GM21825 (cell line): Measurements from ENCODE around the gene ADAM11.
A peak's percentile ranks its signal among the peaks of the same experiment; 100 is the strongest.
"Not testable (repeated sequence)": the region's sequence is repeated elsewhere in the genome, so short reads cannot be mapped to it uniquely, and the experiment has no call there.

Experiments
- ATAC-seq: cut with Tn5 transposase; IDR thresholded peaks from one replicate; pipeline ENCODE4 v1.9.1; 2021; ENCODE audit warnings: mild to moderate bottlenecking, moderate library complexity; ENCODE audit not compliant: unreplicated experiment

Gene ADAM11

GRCh38 chr17:44758414-44759085 is at the start of gene ADAM11:
ADAM11 (plus strand) TSS chr17:44758988; CDS start chr17:44759200, 212 bp downstream.
- no peak for ATAC-seq

DNA sequence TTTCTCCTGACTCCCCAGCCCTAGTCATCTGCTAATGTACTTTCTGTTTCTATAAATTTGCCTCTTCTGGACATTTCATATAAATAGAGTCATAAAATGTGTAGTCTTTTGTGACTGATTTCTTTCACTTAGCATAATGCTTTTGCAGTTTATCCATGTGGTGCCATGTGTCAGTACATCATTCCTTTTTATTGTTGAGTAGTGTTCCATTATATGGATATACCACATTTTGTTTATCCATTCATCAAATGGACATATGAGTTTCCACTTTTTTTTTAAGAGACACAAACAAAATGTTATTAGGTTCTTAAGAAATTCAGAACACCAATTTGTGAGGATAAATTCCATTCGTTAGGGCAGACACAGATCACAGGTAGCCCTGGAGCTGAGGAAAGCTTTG is 39.3 kb upstream of the ADAM11 start:
- no peak for ATAC-seq

DNA sequence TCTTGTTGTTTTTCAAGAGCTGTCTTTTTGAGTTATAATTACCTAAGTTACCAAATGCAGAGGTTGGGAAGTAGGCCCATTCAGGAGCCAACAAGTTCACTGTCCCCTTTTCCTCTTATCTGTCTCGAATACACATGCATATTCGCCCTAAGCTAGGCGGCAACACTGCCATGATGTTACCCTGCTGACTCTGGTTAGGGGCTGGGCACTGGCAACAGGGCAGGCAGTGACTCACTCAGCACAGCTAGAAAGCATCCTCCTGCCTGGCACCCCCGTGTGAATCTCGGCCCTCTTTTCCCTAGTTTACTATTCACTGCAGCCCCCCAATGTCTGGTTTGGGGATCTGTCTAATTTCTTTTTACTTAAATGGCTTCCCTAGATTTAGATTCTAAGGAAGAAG is 36.5 kb upstream of the ADAM11 start:
- no peak for ATAC-seq

GRCh38 chr17:44726121-44726520 is 32.7 kb upstream of the ADAM11 start:
- not testable (repeated sequence) for ATAC-seq

DNA sequence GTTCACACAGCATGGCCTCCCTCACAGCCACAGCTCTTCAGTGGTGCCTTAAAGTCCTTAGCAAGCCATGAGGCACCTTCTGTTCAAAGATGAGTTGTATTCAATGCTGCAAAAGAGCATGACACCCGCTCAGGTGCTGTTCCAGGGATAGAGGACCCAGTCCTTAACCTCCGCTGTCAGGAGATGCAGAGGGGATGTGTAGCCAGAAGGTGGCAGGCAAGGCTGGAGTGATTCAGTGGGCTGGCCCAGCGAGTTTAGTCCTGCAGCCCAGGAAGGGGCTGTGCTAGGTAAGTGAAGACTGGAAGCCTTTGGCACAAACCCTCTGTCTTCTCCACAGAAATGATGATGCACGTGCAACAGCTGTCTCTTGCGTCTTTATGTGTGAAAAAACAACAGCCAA is 25.0 kb upstream of the ADAM11 start:
- no peak for ATAC-seq

- ATAC-seq = no peak
These were observed 24.5 kb upstream of the ADAM11 start for GRCh38 chr17:44734272-44734671.

DNA sequence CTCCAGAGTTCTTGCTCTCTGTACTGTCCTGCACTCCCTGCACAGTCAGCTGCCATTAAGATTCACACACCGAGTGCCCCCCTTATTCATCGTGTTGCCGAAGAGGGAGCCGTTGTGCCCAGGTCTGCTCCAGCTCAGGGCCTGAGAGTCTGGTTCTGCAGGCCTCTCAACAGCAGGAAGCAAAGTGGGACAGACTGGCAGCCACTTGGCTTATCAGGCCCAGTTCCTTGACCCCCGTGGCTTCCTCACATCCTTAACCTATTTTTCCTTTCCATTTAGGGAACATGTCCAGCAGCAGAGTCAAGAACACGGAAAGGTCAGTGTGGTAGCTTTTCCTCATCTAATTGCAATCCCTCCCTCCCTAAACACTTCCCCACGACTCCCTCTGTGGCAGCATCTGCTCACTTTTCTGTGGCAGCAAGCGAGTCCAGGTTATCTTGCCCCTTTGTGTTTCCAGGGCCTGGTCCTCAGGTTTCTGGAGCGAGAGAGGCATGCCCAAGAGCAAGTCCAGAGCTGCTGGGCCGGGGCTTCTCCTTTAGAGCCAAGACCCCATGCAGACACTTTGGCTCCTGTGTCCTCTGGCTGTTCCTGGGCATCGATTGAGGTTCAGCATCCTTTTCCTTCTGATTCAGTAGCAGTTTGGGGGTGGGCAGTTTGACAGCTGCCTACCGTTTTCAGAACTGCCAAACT is 22.1 kb upstream of the ADAM11 start:
- no peak for ATAC-seq

- peak; percentile 53 for ATAC-seq
These were observed 20.4 kb upstream of the ADAM11 start for GRCh38 chr17:44738214-44738906.

GRCh38 chr17:44741316-44741715 is 17.5 kb upstream of the ADAM11 start:
- no peak for ATAC-seq

GRCh38 chr17:44745301-44745700 is 13.5 kb upstream of the ADAM11 start:
- no peak for ATAC-seq

- ATAC-seq = not testable (repeated sequence)
These were observed 13.1 kb upstream of the ADAM11 start for GRCh38 chr17:44745738-44746137.

- ATAC-seq = no peak
These were observed 11.2 kb upstream of the ADAM11 start for GRCh38 chr17:44747566-44747965.

GRCh38 chr17:44749076-44749979 is 9.5 kb upstream of the ADAM11 start:
- ATAC-seq = no peak

- no peak for ATAC-seq
These were observed 8.8 kb upstream of the ADAM11 start for GRCh38 chr17:44749980-44750318.

- ATAC-seq = no peak
These were observed 7.5 kb upstream of the ADAM11 start for GRCh38 chr17:44751331-44751730.

DNA sequence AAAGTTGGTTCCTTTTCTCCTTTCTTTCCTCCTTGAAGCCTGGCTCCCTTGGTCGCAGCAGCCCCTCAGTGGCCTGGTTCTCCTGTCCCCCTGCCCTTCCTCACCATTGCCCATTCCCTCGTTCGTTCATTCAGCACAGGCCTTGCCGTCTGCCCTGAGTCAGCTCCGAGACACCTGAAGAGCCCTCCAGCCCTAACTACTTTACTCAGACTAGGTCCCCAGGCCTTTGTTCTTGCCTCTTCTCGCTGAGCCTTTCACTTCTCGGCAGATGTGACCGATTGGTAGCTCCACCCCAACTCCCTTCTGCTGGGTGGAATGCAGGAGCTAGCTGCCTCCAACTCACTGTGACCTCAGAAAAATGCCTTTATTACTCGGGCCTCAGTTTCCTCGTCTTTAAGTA is 7.0 kb upstream of the ADAM11 start:
- no peak for ATAC-seq

GRCh38 chr17:44752953-44753861 is 5.6 kb upstream of the ADAM11 start:
- ATAC-seq = no peak

GRCh38 chr17:44754276-44754675 is 4.5 kb upstream of the ADAM11 start:
- ATAC-seq = no peak

DNA sequence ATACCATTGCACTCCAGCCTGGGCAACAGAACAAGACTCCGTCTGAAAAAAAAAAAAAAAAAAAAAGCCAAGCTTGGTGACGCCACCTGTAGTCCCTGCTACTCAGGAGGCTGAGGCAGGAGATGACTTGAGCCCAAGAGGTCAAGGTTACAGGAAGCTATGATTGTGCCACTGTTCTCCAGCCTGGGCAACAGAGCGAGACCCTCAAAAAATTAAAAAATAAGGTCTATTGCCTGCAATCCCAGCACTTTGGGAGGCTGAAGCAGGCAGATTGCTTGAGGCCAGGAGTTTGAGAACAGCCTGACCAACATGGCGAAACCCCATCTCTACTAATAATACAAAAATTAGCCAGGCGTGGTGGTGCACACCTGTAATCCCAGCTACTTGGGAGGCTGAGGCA is 3.6 kb upstream of the ADAM11 start:
- ATAC-seq = not testable (repeated sequence)
